ENCODE measurements around the gene CRTC1. TPM values are rescaled to one million over a fixed set of nuclear protein-coding genes. Genes with fewer than 3 reads are reported as not detected.

Gene CRTC1
- total RNA-seq, 4 donors from 2014 or later: 3.8 to 8.9 (median 6.3) TPM

GRCh38 chr19:18771328-18772242 is 88.1 kb downstream of the CRTC1 start:
- no peaks in the 10 kb centered on the region for H3K27me3 ChIP-seq
- no peak overlapping the region for H3K4me3 ChIP-seq
- ATAC-seq: no peak
- no peaks in the 10 kb centered on the region for H3K4me1 ChIP-seq
- no peaks in the 10 kb centered on the region for H3K9me3 ChIP-seq
- no peak for TF ChIP-seq EP300 (IDR thresholded peaks at IDR 0.05)
- no peak for TF ChIP-seq POLR2AphosphoS5 (IDR thresholded peaks at IDR 0.05)
- no peak for TF ChIP-seq POLR2A (IDR thresholded peaks at IDR 0.05)
- TF ChIP-seq CTCF (IDR thresholded peaks at IDR 0.05): no peak
- H3K27ac ChIP-seq: no peak overlapping the region
- 92 to 97% methylated on average over 5 to 19 of the region's 36 CpGs for WGBS, 2 donors (ENCODE audit: low coverage in 1 of 2)
- H3K36me3 ChIP-seq: peaks cover 0 to 66% of the 10 kb centered on the region in 2 donors

GRCh38 chr19:18772620-18773587 is 89.4 kb downstream of the CRTC1 start:
- Histone ChIP-seq H3K4me1 (peaks cover 0 to 9% (median 0%) of the 10 kb centered on the region in 3 donors), H3K27ac (no peak overlapping the region), H3K27me3 (no peaks in the 10 kb centered on the region), H3K9me3 (no peaks in the 10 kb centered on the region), H3K36me3 (peaks cover 0 to 65% of the 10 kb centered on the region in 2 donors), H3K4me3 (no peak overlapping the region)
- WGBS, 2 donors (ENCODE audit: low coverage in 1 of 2): 90 to 100% methylated on average over 2 to 6 of the region's 27 CpGs
- ATAC-seq: no peak
- no peak for TF ChIP-seq POLR2A (IDR thresholded peaks at IDR 0.05)
- no peak for TF ChIP-seq EP300 (IDR thresholded peaks at IDR 0.05)
- no peak for TF ChIP-seq POLR2AphosphoS5 (IDR thresholded peaks at IDR 0.05)
- no peak for TF ChIP-seq CTCF (IDR thresholded peaks at IDR 0.05)

- H3K27ac ChIP-seq: no peak overlapping the region
- H3K9me3 ChIP-seq: no peaks in the 10 kb centered on the region
- no peak overlapping the region for H3K4me3 ChIP-seq
- H3K36me3 ChIP-seq: peaks cover 0 to 60% of the 10 kb centered on the region in 2 donors
- peaks cover 3% of the 10 kb centered on the region for H3K27me3 ChIP-seq
- TF ChIP-seq EP300 (IDR thresholded peaks at IDR 0.05) (no peak), CTCF (IDR thresholded peaks at IDR 0.05) (no peak), POLR2AphosphoS5 (IDR thresholded peaks at IDR 0.05) (no peak), POLR2A (IDR thresholded peaks at IDR 0.05) (no peak)
- no peak for ATAC-seq
- WGBS, 2 donors (ENCODE audit: low coverage in 1 of 2): 92% methylated on average over 6 of the region's 9 CpGs; no CpG with 5 or more reads in 1 of the 2 donors
- H3K4me1 ChIP-seq: peaks cover 0 to 9% (median 0%) of the 10 kb centered on the region in 3 donors
These were observed 90.2 kb downstream of the CRTC1 start for GRCh38 chr19:18773682-18774081.

- TF ChIP-seq EP300 (IDR thresholded peaks at IDR 0.05): no peak
- TF ChIP-seq POLR2AphosphoS5 (IDR thresholded peaks at IDR 0.05): no peak
- no peak for TF ChIP-seq POLR2A (IDR thresholded peaks at IDR 0.05)
- TF ChIP-seq CTCF (IDR thresholded peaks at IDR 0.05): no peak
- H3K27ac ChIP-seq: no peak overlapping the region
- H3K36me3 ChIP-seq: peaks cover 0 to 55% of the 10 kb centered on the region in 2 donors
- peaks cover 7% of the 10 kb centered on the region for H3K27me3 ChIP-seq
- no peak overlapping the region for H3K4me3 ChIP-seq
- peaks cover 0 to 9% (median 0%) of the 10 kb centered on the region in 3 donors for H3K4me1 ChIP-seq
- no peak for ATAC-seq
- WGBS, 2 donors (ENCODE audit: low coverage in 1 of 2): 82 to 88% methylated on average over 3 to 5 of the region's 11 CpGs
- no peaks in the 10 kb centered on the region for H3K9me3 ChIP-seq
These were observed 90.6 kb downstream of the CRTC1 start for GRCh38 chr19:18774107-18774506.

All from gastroesophageal sphincter (tissue), 4 donors.